Activated CD8-positive, alpha-beta memory T cell treated with anti-CD3 and anti-CD28 coated beads for 1 hour (primary cell): ENCODE results near the gene CSRNP3.
"Not testable (repeated sequence)": the region's sequence is repeated elsewhere in the genome, so short reads cannot be mapped to it uniquely, and the experiment has no call there.

Experiments
- DNase-seq, 2 donors: peaks; one replicate each; pipeline ENCODE4 v3.0.0-alpha.2; 2020; ENCODE audit warnings: low read depth in 1 of 2; ENCODE audit errors: extremely low read depth in 1 of 2

CSRNP3 gene

GRCh38 chr2:165586019-165586418, 116.5 kb downstream of the CSRNP3 start:
- no peak for DNase-seq

- no peak for DNase-seq
These were observed 117.9 kb downstream of the CSRNP3 start for GRCh38 chr2:165587335-165587938.

- not testable (repeated sequence) for DNase-seq
These were observed 121.5 kb downstream of the CSRNP3 start for GRCh38 chr2:165590999-165591398.

DNA sequence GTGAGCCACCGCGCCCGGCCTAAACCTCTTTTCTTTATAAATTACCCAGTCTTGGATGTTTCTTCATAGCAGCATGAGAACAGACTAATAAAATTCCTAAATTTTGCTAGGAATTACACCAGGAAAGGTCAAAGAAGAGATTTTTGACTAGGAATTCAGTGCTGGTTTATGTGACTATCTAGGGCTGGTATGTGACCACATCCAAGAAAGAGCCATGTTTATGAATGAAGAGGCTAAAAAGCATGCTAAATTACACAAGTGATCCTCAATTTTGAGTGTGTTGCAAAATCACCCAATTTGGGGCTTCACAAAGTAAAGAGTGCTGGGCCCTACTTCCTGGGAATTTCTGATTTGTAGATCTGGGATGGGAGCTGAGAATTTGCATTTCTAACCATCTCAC, 123.6 kb downstream of the CSRNP3 start:
- DNase-seq, result no peak

DNA sequence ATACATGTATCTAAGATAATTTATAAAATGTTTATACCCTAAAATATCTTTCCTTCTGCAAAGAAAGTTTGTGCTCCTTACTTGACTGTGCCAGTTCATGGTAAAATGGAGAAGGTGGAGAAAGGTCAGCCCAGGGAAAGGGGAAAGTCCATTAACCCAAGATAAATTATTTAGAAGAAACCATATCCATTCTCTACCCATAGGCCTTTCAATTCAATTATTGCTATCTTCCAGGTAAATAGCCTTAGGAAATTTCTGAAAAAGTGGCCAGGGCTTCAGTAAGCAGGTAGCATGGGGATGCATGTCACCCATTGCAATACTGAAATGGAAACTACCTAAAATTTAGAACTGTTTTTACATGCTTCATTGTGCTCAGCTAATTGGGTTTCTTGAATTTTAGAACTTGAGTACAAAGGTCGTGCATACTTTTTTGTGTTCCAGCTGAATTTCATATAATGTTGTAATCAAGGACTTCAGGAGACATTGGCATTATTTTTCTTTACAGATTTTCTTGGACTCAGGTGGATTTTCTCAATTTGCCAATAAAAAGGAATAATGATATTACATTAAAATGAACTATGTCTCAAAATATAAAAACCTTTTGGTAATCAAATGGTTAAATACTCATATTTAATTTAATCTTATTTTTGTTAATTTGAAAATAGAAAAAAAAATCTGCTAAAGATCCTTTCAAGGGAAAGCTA, 124.9 kb downstream of the CSRNP3 start:
- no peak for DNase-seq

GRCh38 chr2:165594935-165595255, 125.4 kb downstream of the CSRNP3 start:
- no peak for DNase-seq

GRCh38 chr2:165596788-165597187, 127.3 kb downstream of the CSRNP3 start:
- no peak for DNase-seq

- no peak for DNase-seq
These were observed 131.8 kb downstream of the CSRNP3 start for GRCh38 chr2:165601065-165601830.

DNA sequence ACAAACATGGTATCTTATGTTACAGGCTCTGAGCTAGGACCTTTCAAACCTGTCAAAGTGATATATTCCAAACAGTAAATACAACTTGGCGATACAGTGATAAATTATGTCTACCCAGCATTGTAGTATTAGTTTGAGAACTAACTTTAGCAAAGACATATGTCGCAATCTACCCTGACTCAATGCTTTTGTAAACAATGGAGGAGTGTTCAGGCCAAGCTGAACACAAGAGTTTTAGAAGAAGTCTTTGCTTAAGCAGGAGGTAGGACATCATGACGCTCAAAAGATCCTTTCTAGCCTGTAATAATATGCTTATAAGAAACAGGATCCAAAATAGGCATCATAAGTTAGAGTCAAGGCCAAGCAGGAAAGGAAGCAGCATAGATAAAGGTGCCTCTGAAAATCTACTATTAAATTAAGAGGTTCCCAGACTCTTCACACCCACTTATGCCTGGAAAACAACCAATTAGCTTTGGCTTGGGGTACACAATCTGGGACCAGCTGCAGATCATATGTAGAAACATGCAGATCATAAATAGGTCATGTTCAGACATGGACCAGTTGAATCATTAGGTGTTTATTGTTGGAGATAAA, 132.5 kb downstream of the CSRNP3 start:
- DNase-seq, result no peak

DNA sequence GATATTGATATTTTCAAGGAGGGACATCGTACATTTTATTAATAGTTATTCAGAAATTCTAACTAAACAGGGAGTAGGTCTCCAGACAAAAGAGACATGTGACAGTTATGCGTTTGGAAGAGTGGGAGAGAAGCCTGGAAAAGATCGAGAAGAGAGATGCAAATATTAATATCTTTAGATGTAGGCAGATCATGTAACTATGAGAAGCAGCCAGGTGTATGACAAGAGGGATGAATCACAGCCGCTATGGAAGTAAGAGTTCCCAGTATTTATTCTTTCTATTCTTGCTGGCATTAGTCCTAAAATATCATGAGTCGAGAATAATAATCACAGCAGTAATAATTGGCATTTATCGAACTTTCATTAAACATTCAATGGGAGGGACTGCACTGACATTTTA, 140.2 kb downstream of the CSRNP3 start:
- DNase-seq, result no peak

DNA sequence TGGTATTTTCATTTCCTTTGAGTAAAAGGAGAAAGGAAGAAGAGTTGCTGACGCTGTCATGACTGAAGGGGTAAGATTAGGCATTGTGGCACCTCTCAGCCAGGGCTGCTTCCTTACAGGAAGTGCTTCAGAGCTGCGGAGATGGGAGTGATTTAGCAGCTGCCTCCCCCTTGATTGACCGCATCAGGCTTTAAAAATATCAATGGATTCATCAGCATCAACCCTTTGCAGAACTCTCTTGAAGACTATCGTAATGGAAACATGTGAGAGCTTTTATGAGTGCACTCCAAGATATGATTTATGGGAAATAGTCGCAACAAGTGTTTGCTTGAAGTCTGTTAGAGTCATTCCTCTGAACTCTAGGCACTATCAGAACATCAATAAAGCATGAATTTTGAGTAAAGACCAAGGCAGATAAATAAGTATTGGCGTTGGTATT, 141.1 kb downstream of the CSRNP3 start:
- DNase-seq, result no peak

- DNase-seq, result no peak
These were observed 148.4 kb downstream of the CSRNP3 start for GRCh38 chr2:165617741-165618481.

DNA sequence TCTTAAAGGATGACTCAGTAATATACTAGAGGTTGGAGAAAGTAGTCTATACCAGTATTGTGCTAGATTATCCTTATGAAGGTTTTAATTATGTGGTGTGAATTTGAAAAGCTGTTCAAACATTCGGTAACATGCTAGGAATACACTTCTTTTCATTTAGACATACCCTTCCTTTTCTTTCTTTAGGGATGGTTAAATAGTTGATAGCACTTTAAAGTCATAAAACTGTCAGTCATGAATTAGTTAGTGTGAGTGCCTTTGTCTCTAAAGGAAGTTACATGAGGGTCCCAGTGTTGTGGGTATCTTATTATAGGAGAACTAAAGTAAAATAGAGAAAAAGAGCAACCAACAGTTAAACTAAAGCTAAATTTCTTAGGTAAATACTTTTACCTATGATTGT, 149.3 kb downstream of the CSRNP3 start:
- DNase-seq, result no peak

DNA sequence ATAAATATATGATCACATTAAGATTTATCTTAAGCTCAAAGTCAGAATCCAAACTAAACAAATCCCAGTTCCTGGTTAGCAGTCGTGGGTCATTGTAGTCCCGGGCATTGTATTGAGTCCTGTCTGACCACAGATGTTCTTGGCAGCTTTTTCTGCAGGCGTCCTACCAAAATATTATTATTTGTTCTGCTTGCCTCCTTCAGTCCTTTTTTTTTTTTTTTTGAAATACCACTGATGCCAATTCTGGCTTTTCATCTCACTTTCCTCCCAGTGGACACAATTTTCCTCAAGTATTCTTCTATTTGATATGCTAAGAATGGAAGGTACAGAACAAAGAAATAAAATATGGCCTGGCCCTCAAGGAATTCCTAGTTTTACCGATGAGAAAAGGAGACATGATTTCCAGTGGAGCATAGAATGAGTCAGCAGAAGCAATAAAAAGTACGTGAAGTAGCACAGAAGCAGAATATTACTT, 151.6 kb downstream of the CSRNP3 start:
- no peak for DNase-seq

GRCh38 chr2:165623161-165623560, 153.7 kb downstream of the CSRNP3 start:
- no peak for DNase-seq

DNA sequence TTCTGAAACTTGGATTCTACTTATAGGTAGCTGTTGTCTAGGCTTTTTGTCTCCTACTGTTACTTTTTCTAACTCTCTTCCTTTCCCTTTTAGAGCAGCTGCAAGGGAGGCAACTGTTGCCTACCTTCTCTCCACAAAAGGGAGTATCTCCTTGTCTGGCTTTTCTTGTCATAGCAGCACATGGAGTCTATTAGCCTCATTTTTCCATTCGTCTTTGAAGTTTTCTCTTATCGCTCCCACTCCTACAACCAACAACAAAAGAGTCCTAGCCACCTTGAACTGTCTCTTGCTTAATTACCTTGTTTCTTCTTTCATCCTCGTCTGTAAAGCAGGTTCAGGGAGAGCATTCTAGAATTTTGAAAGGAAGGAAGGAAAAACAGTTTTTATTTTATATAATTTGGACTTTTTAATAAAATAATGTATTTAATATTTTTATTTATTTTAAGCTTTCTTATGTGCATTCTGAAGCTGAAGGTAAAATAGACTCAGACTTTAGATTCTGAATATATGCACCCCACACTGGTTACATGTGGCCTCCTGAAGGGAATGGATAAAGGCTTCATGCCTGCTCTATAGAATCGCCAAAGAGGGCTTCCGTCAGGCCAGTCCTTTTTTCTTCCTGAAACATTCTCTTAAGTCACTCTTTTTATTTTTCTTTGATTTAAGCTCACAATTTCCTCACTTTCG, 154.4 kb downstream of the CSRNP3 start:
- DNase-seq, result no peak

GRCh38 chr2:165624470-165624800, 154.9 kb downstream of the CSRNP3 start:
- no peak for DNase-seq

- DNase-seq, result no peak
These were observed 158.0 kb downstream of the CSRNP3 start for GRCh38 chr2:165627470-165627869.

GRCh38 chr2:165629776-165630175, 160.3 kb downstream of the CSRNP3 start:
- DNase-seq, result no peak

- no peak for DNase-seq
These were observed 160.7 kb downstream of the CSRNP3 start for GRCh38 chr2:165630236-165630635.
